Right lobe of liver (tissue), 6 donors: ENCODE results near the gene SHQ1. TPM values are rescaled to one million over a fixed set of nuclear protein-coding genes. Genes with fewer than 3 reads are reported as not detected.
"Not testable (repeated sequence)": the region's sequence is repeated elsewhere in the genome, so short reads cannot be mapped to it uniquely, and the experiment has no call there.

ENCODE experiments used
- ATAC-seq, 4 donors: fragments of 200-7000 bp; cut with Tn5 transposase; one replicate each; pipeline ENCODE4 v1.9.1; 2020; ENCODE audit warnings: mild to moderate bottlenecking in 4 of 4, moderate library complexity in 4 of 4
- DNase-seq, 3 donors: peaks; one replicate each; pipeline ENCODE4 v3.0.0-alpha.2; 2020
- H3K27ac ChIP-seq, 3 donors: fragments of 200-600 bp; one replicate each; pipeline ENCODE4 v1.8.0; 2022
- H3K27me3 ChIP-seq, 2 donors: fragments of 200-600 bp; one replicate each; pipeline ENCODE4 v1.8.0; 2022
- H3K36me3 ChIP-seq, 4 donors: fragments of 200-600 bp; sonication (generic) in 1 of 4; one replicate each; pipeline versions ENCODE4 v1.5.1 to v1.8.0; 2017 to 2022; ENCODE audit warnings: control low read depth in 1 of 4
- H3K4me1 ChIP-seq, 4 donors: fragments of 200-600 bp; sonication (generic) in 1 of 4; one replicate each; pipeline versions ENCODE4 v1.5.1 to v1.8.0; 2017 to 2022; ENCODE audit warnings: control low read depth in 1 of 4
- H3K4me3 ChIP-seq, 3 donors: fragments of 200-600 bp; one replicate each; pipeline ENCODE4 v1.8.0; 2022
- H3K9me3 ChIP-seq, 4 donors: fragments of 200-600 bp; sonication (generic) in 1 of 4; one replicate each; pipeline versions ENCODE4 v1.5.1 to v1.8.0; 2017 to 2022; ENCODE audit warnings: control low read depth in 1 of 4
- POLR2A ChIP-seq: fragments of 450-650 bp; IDR thresholded peaks from one replicate; pipeline ENCODE4 v1.6.1; 2017; ENCODE audit warnings: antibody characterized with exemption, mild to moderate bottlenecking
- WGBS: methylation state at CpG from one replicate; pipeline ENCODE4 v1.1.6; 2018; ENCODE audit warnings: low coverage, low lambda C conversion rate; ENCODE audit not compliant: insufficient coverage; ENCODE audit errors: missing lambda C conversion rate; 5-methylcytosine and 5-hydroxymethylcytosine counted together
- intact Hi-C, 2 donors: fragments of 100-400 bp; cut with DNase I; formaldehyde crosslinking; loops; one replicate each; pipeline versions ENCODE4 v1.11.2 to v1.14.1; 2022
- total RNA-seq, 6 experiments: library from RNA; depleted of rRNA in 2 of 6; stranded (reverse); fragments of >200 nt in 2 of 6; fragmentation: NEBNext Ultra II Directional in 3 of 6; extraction: Animal tissue kit (Norgen Biotek cat#: 25700) in 3 of 6; gene quantifications; one replicate each; pipeline versions ENCODE4 v1.1.0 to v1.2.4, GENCODE V29; 2016 to 2023
- TF ChIP-seq, protein P1 (sequence below), 4 donors: fragments of 200-600 bp in 3 of 4; fragments of 450-650 bp in 1 of 4; IDR thresholded peaks; one replicate each; pipeline versions ENCODE4 v1.5.1 to v1.8.0; 2016 to 2022; ENCODE audit warnings: antibody characterized with exemption in 4 of 4, mild to moderate bottlenecking in 2 of 4
- donor health status: DM: no; HTN: yes; CAD: no.
- donor health status: DM: no; HTN: no; CAD: no.
- donor health status: DM: no; HTN: no; CAD: no.
- donor health status: DM: no; HTN: yes; CAD: no.
- donor health status: DM: no; HTN: yes; CAD: no.

SHQ1 gene
- total RNA-seq, 6 experiments from 2014 or later, result 5.1 to 9.9 (median 7.9) TPM

DNA sequence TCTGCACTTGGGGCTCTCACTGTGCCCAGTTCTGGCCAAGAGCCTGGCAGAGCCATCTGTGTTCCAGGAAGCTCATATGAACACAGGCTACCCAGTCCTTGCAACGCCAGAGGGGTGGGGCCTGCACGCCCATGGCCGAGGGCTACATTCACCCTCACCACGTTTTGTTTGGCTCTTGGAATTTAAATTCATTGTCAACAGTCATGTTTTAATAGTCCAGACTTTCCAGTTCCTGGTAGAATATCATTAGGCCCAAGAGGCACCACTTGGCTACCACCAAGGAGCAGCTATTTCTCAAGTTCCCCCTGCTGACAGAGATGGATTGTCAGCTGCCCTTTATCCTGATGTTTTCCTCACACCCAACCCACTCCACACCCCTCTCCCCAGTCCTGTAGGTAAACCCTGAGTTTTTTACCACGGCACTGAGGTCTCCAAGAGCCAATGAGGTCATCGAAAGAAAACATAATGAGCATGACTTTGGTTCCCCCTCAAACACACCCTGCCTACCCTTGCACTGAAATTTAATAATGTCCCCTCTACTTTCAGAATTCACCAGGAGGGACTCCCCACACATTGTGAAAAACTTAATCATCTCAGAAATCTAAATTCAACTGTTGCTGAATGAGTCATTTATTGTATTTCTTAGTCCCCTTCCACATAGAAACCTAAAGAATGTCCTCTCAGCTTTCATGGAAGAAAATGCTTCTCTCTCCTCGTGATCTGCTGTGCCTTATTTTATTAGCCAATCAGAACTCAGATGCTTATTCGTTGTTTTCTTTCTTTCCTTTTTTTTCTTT lies 125.1 kb downstream of the SHQ1 start:
- DNase-seq, result no peak
- no peak overlapping the region for H3K4me3 ChIP-seq
- H3K36me3 ChIP-seq, result no peaks in the 10 kb centered on the region
- no peak for TF ChIP-seq POLR2A
- TF ChIP-seq, protein P1, sequence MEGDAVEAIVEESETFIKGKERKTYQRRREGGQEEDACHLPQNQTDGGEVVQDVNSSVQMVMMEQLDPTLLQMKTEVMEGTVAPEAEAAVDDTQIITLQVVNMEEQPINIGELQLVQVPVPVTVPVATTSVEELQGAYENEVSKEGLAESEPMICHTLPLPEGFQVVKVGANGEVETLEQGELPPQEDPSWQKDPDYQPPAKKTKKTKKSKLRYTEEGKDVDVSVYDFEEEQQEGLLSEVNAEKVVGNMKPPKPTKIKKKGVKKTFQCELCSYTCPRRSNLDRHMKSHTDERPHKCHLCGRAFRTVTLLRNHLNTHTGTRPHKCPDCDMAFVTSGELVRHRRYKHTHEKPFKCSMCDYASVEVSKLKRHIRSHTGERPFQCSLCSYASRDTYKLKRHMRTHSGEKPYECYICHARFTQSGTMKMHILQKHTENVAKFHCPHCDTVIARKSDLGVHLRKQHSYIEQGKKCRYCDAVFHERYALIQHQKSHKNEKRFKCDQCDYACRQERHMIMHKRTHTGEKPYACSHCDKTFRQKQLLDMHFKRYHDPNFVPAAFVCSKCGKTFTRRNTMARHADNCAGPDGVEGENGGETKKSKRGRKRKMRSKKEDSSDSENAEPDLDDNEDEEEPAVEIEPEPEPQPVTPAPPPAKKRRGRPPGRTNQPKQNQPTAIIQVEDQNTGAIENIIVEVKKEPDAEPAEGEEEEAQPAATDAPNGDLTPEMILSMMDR (IDR thresholded peaks at IDR 0.05), result no peak
- H3K27me3 ChIP-seq, result no peaks in the 10 kb centered on the region
- intact Hi-C loops, result no loop called here
- 64% methylated on average over 5 of the region's 8 CpGs for WGBS
- no peaks in the 10 kb centered on the region for H3K4me1 ChIP-seq
- no peaks in the 10 kb centered on the region for H3K9me3 ChIP-seq
- ATAC-seq, result no peak
- H3K27ac ChIP-seq, result no peak overlapping the region

DNA sequence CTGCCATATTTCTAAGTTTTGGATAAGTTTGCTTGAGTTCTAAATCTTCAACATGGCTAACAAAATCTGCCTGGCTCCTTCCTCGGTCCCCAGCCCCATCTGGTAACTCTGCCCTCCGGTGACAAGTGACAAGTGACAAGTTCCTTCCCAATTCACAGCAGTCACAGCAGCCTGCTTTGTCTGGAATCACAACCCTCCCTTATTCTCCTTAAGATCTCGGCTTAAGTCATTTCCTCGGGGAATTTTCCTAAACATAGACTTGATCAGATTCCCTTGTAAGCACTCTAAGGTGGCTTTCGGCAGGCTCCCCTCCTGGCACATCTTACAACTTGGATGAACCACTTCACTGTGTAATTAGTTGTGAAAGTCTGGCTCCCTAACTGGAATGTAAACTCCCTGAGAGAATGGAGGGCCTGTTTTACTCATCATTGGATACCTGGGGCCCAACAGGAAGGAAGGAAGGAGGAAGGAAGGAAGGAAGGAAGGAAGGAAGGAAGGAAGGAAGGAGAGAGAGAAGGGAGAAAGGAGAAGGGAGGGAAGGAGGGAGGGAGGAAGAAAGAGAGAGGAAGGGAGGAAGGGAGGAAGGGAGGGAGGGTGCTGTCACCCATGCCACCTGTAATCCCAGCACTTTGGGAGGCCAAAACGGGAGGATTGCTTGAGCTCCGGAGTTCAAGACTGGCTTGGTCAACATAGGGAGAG lies 126.4 kb downstream of the SHQ1 start:
- Histone ChIP-seq H3K4me3 (no peak overlapping the region), H3K36me3 (no peaks in the 10 kb centered on the region), H3K27me3 (no peaks in the 10 kb centered on the region), H3K9me3 (no peaks in the 10 kb centered on the region), H3K4me1 (no peaks in the 10 kb centered on the region), H3K27ac (no peak overlapping the region)
- TF ChIP-seq, protein P1 (IDR thresholded peaks at IDR 0.05), result no peak
- TF ChIP-seq POLR2A, result no peak
- intact Hi-C loops, result no loop called here
- WGBS, result 69% methylated on average over 7 of the region's 7 CpGs
- ATAC-seq, result no peak
- DNase-seq, result no peak

DNA sequence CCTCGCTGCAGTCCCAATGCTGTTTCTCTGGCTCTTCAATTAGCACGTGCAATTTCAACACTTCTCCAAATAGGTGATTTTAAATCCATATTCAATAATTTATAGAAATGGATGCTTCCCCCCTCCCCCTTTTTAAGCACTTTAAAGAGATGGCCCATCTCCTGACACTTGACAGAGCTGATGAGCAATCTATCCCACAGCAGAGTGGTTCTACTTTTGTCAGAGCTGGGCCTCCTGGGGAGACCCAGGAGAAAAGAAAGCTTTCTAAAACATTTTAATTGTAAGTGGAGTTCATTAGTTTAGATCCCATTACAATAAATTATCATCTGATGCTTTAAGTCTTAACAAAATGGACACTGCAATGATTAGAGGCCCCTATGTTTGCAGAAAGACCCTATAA lies 127.7 kb downstream of the SHQ1 start:
- no peaks in the 10 kb centered on the region for H3K36me3 ChIP-seq
- DNase-seq (no peak), ATAC-seq (no peak)
- H3K4me1 ChIP-seq, result no peaks in the 10 kb centered on the region
- WGBS, result 80% methylated on average over 2 of the region's 2 CpGs
- H3K27ac ChIP-seq, result no peak overlapping the region
- H3K27me3 ChIP-seq, result no peaks in the 10 kb centered on the region
- no peaks in the 10 kb centered on the region for H3K9me3 ChIP-seq
- H3K4me3 ChIP-seq, result no peak overlapping the region
- TF ChIP-seq POLR2A, result no peak
- TF ChIP-seq, protein P1 (IDR thresholded peaks at IDR 0.05), result no peak
- intact Hi-C loops, result no loop called here

DNA sequence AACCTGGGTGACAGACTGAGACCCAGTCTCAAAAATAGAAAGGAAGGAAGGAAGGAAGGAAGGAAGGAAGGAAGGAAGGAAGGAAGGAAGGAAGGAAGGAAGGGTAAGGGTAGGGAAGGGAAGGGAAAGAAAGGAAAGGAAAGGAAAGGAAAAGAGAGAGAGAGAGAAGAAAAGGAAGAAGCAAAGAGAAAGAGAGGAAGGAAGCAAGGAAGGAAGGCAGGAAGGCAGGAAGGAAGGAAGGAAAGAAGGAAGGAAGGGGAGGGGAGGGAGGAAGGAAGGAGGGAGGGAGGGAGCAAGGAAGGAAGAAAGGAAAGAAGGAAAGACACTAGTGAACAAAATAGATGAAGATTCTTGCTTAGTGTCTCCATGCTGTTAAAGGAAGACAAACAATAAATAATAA lies 129.1 kb downstream of the SHQ1 start:
- Histone ChIP-seq H3K9me3 (no peaks in the 10 kb centered on the region), H3K4me1 (no peaks in the 10 kb centered on the region), H3K27me3 (no peaks in the 10 kb centered on the region), H3K27ac (no peak overlapping the region), H3K4me3 (no peak overlapping the region), H3K36me3 (no peaks in the 10 kb centered on the region)
- intact Hi-C loops, result no loop called here
- ATAC-seq (no peak), DNase-seq (no peak)
- no peak for TF ChIP-seq POLR2A
- TF ChIP-seq, protein P1 (IDR thresholded peaks at IDR 0.05), result no peak

DNA sequence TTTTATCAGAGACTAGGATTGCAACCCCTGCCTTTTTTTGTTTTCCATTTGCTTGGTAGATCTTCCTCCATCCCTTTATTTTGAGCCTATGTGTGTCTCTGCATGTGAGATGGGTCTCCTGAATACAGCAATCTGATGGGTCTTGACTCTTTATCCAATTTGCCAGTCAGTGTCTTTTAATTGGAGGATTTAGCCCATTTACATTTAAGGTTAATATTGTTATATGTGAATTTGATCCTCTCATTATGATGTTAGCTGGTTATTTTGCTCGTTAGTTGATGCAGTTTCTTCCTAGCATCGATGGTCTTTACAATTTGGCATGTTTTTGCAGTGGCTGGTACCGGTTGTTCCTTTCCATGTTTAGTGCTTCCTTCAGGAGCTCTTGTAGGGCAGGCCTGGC lies 134.1 kb downstream of the SHQ1 start:
- H3K9me3 ChIP-seq, H3K36me3 ChIP-seq, ATAC-seq, H3K4me3 ChIP-seq, intact Hi-C loops, H3K27ac ChIP-seq, H3K4me1 ChIP-seq, H3K27me3 ChIP-seq, DNase-seq: not testable (repeated sequence)
- WGBS, result 85% methylated on average over 2 of the region's 3 CpGs

DNA sequence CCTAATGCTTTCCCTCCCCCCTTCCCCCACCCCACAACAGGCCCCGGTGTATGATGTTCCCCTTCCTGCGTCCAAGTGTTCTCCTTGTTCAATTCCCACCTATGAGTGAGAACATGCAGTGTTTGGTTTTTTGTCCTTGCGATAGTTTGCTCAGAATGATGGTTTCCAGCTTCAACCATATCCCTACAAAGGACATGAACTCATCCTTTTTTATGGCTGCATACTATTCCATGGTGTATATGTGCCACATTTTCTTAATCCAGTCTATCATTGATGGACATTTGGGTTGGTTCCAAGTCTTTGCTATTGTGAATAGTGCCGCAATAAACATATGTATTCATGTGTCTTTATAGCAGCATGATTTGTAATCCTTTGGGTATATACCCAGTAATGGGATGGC lies 137.8 kb downstream of the SHQ1 start:
- intact Hi-C loops, H3K27ac ChIP-seq, H3K36me3 ChIP-seq, H3K4me1 ChIP-seq, H3K4me3 ChIP-seq, ATAC-seq, H3K9me3 ChIP-seq, H3K27me3 ChIP-seq, DNase-seq: not testable (repeated sequence)
- 94% methylated on average over 3 of the region's 4 CpGs for WGBS
